HG03520 (cell line): Measurements from ENCODE around the gene TTYH3.
"Not testable (repeated sequence)": the region's sequence is repeated elsewhere in the genome, so short reads cannot be mapped to it uniquely, and the experiment has no call there.

Source experiments
- ATAC-seq: cut with Tn5 transposase; IDR thresholded peaks from one replicate; pipeline ENCODE4 v1.9.1; 2021; ENCODE audit warnings: mild to moderate bottlenecking, moderate library complexity; ENCODE audit not compliant: unreplicated experiment

Gene TTYH3

GRCh38 chr7:2631946-2632732 lies at the start of gene TTYH3:
Gene TTYH3, plus strand, starts transcription at chr7:2631986. Its CDS starts 170 bp downstream, at chr7:2632156.
- ATAC-seq = peak; percentile 32

GRCh38 chr7:2582006-2582735 lies 49.6 kb upstream of the TTYH3 start:
- no peak for ATAC-seq

GRCh38 chr7:2583798-2584580 lies 47.8 kb upstream of the TTYH3 start:
- ATAC-seq = no peak

GRCh38 chr7:2585446-2585845 lies 46.3 kb upstream of the TTYH3 start:
- no peak for ATAC-seq

- no peak for ATAC-seq
Measured at GRCh38 chr7:2586326-2587020, 45.3 kb upstream of the TTYH3 start.

- no peak for ATAC-seq
Measured at GRCh38 chr7:2587134-2587533, 44.7 kb upstream of the TTYH3 start.

GRCh38 chr7:2587778-2588177 lies 44.0 kb upstream of the TTYH3 start:
- no peak for ATAC-seq

- ATAC-seq = no peak
Measured at GRCh38 chr7:2589341-2589740, 42.4 kb upstream of the TTYH3 start.

GRCh38 chr7:2589941-2590340 lies 41.8 kb upstream of the TTYH3 start:
- ATAC-seq = not testable (repeated sequence)

- no peak for ATAC-seq
Measured at GRCh38 chr7:2592375-2592865, 39.4 kb upstream of the TTYH3 start.

GRCh38 chr7:2593036-2593727 lies 38.6 kb upstream of the TTYH3 start:
- no peak for ATAC-seq

- ATAC-seq = no peak
Measured at GRCh38 chr7:2594599-2594998, 37.2 kb upstream of the TTYH3 start.

GRCh38 chr7:2595258-2595860 lies 36.4 kb upstream of the TTYH3 start:
- ATAC-seq = no peak

GRCh38 chr7:2596464-2597272 lies 35.1 kb upstream of the TTYH3 start:
- no peak for ATAC-seq

- no peak for ATAC-seq
Measured at GRCh38 chr7:2597273-2597640, 34.5 kb upstream of the TTYH3 start.

- no peak for ATAC-seq
Measured at GRCh38 chr7:2598154-2598823, 33.5 kb upstream of the TTYH3 start.

- ATAC-seq = no peak
Measured at GRCh38 chr7:2601065-2601464, 30.7 kb upstream of the TTYH3 start.

- no peak for ATAC-seq
Measured at GRCh38 chr7:2601907-2602306, 29.9 kb upstream of the TTYH3 start.
